Type B pancreatic cell (in vitro differentiated cells): Measurements from ENCODE around the gene ADORA3. TPM values are rescaled to one million over a fixed set of nuclear protein-coding genes. Genes with fewer than 3 reads are reported as not detected.

Experiments
- DNase-seq: peaks from one replicate; pipeline ENCODE4 v3.0.0; 2021; ENCODE audit warnings: mixed read lengths; ENCODE audit not compliant: unreplicated experiment; ENCODE audit errors: extremely low spot score
- H3K27ac Mint-ChIP-seq: 2 replicates; pipeline ENCODE4 v1.8.0; 2021; ENCODE audit warnings: mild to moderate bottlenecking, mixed read lengths
- H3K27me3 Mint-ChIP-seq: 2 replicates; pipeline ENCODE4 v1.8.0; 2021; ENCODE audit warnings: mixed read lengths
- H3K36me3 Mint-ChIP-seq: 2 replicates; pipeline ENCODE4 v1.8.0; 2021; ENCODE audit warnings: mixed read lengths
- H3K4me1 Mint-ChIP-seq: one replicate; pipeline ENCODE4 v1.8.0; 2021; ENCODE audit warnings: mixed read lengths; ENCODE audit not compliant: unreplicated experiment
- H3K4me3 Mint-ChIP-seq: 2 replicates; pipeline ENCODE4 v1.8.0; 2021; ENCODE audit warnings: mild to moderate bottlenecking, mixed read lengths
- H3K9me3 Mint-ChIP-seq: 2 replicates; pipeline ENCODE4 v1.8.0; 2021; ENCODE audit warnings: mixed read lengths
- CTCF ChIP-seq: fragments of 200-600 bp; sonication (generic); conservative IDR thresholded peaks from 2 replicates; pipeline ENCODE4 v1.5.0; 2021; ENCODE audit warnings: antibody characterized with exemption, mild to moderate bottlenecking
- total RNA-seq: library from RNA; stranded (reverse); gene quantifications from 2 replicates; pipeline ENCODE4 v1.2.1, GENCODE V29; 2021; ENCODE audit warnings: low replicate concordance

ADORA3 gene
- total RNA-seq, 1 donor from 2014 or later = not detected

DNA sequence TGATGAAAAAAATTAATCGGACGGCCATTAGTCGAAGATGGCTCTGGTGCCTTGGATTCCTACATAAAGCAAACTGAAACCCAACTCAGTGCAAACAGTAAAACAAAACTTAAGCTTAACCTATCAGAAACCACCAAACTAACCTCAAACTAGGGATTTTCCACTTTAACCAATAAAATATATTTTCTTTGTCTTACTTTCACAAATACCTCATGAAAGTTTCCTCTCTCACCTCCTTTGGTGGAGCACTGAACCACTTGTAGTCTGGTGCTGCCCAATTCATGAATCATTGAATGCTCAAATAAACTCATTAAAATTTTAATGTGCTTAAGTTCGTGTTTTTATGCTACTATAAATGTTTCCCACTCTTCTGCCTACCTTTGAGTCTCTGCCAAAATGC, 7.0 kb downstream of the ADORA3 start:
- no peaks in the 10 kb centered on the region for H3K9me3 Mint-ChIP-seq
- H3K4me3 Mint-ChIP-seq = no peak overlapping the region
- TF ChIP-seq CTCF = no peak
- H3K27ac Mint-ChIP-seq = no peak overlapping the region
- no peak for DNase-seq
- peaks cover 31% of the 10 kb centered on the region for H3K27me3 Mint-ChIP-seq
- no peaks in the 10 kb centered on the region for H3K4me1 Mint-ChIP-seq
- no peaks in the 10 kb centered on the region for H3K36me3 Mint-ChIP-seq

- Mint-ChIP-seq H3K4me3 (no peak overlapping the region), H3K9me3 (no peaks in the 10 kb centered on the region), H3K27ac (no peak overlapping the region), H3K27me3 (peaks cover 19% of the 10 kb centered on the region), H3K36me3 (no peaks in the 10 kb centered on the region), H3K4me1 (no peaks in the 10 kb centered on the region)
- no peak for TF ChIP-seq CTCF
- DNase-seq = no peak
These were observed 12.4 kb downstream of the ADORA3 start for GRCh38 chr1:111491070-111491469.

DNA sequence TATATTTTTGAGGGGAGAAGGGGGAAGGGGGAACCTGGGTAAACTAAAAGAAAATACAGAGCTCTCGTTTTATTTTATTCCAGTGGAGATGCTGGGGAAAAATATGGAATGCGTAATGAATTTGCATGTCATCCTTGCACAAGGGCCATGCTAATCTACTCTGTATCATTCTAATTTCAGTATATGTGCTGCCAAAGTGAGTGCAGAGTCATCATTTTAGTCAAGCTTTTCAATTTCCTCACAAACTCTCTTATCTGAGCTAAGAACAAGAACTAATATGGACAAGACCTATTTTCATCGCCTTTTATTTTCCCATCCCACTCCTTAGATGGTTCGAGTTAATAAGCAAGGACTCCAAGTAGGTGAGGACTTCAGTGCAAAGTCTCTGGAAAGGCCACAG, 13.2 kb downstream of the ADORA3 start:
- TF ChIP-seq CTCF = no peak
- H3K4me3 Mint-ChIP-seq = no peak overlapping the region
- peaks cover 16% of the 10 kb centered on the region for H3K27me3 Mint-ChIP-seq
- H3K4me1 Mint-ChIP-seq = no peaks in the 10 kb centered on the region
- H3K9me3 Mint-ChIP-seq = no peaks in the 10 kb centered on the region
- no peak overlapping the region for H3K27ac Mint-ChIP-seq
- no peak for DNase-seq
- H3K36me3 Mint-ChIP-seq = no peaks in the 10 kb centered on the region

GRCh38 chr1:111489604-111490003, 13.8 kb downstream of the ADORA3 start:
- TF ChIP-seq CTCF = no peak
- Mint-ChIP-seq H3K27me3 (peaks cover 16% of the 10 kb centered on the region), H3K27ac (no peak overlapping the region)

GRCh38 chr1:111488669-111489068, 14.8 kb downstream of the ADORA3 start:
- Mint-ChIP-seq H3K27me3 (peaks cover 8% of the 10 kb centered on the region), H3K36me3 (no peaks in the 10 kb centered on the region), H3K4me1 (no peaks in the 10 kb centered on the region), H3K27ac (no peak overlapping the region), H3K4me3 (no peak overlapping the region), H3K9me3 (no peaks in the 10 kb centered on the region)
- DNase-seq = no peak
- TF ChIP-seq CTCF = no peak

More at GRCh38 chr1:111489604-111490003, 13.8 kb downstream of the ADORA3 start:
- H3K4me1 Mint-ChIP-seq = no peaks in the 10 kb centered on the region
- H3K9me3 Mint-ChIP-seq = no peaks in the 10 kb centered on the region
- DNase-seq = no peak
- H3K36me3 Mint-ChIP-seq = no peaks in the 10 kb centered on the region
- no peak overlapping the region for H3K4me3 Mint-ChIP-seq

GRCh38 chr1:111487133-111487532, 16.3 kb downstream of the ADORA3 start:
- H3K27me3 Mint-ChIP-seq = peaks cover 7% of the 10 kb centered on the region
- no peak for DNase-seq
- H3K4me3 Mint-ChIP-seq = no peak overlapping the region
- TF ChIP-seq CTCF = no peak
- H3K9me3 Mint-ChIP-seq = no peaks in the 10 kb centered on the region
- H3K36me3 Mint-ChIP-seq = no peaks in the 10 kb centered on the region
- H3K27ac Mint-ChIP-seq = no peak overlapping the region
- no peaks in the 10 kb centered on the region for H3K4me1 Mint-ChIP-seq
